GM12878 (cell line): ENCODE measurements around the gene GPR68. TPM values are rescaled to one million over a fixed set of nuclear protein-coding genes. Genes with fewer than 3 reads are reported as not detected.

ENCODE experiments used
- ATAC-seq: fragments of 200-7000 bp; cut with Tn5 transposase; 3 replicates; pipeline ENCODE4 v1.9.1; 2020; ENCODE audit warnings: mild to moderate bottlenecking, moderate library complexity
- BruUV-seq: library from RNA; stranded (reverse); fragments of 400-500 nt; replicated peaks from 2 replicates; lab custom pipeline; 2021; lab: Mats Ljungman, UMichigan
- CTCF ChIA-PET: fragments of 300-600 bp; sonication (Branson Sonifier 250); formaldehyde crosslinking; extraction: SDS; loops from one replicate; lab custom pipeline; 2021; ENCODE audit warnings: inconsistent platforms; lab: Yijun Ruan, JAX
- POLR2A ChIA-PET: fragments of 350-600 bp; formaldehyde crosslinking; extraction: SDS; loops from one replicate; lab custom pipeline; 2021; ENCODE audit warnings: inconsistent platforms; lab: Charles Lee
- RAD21 ChIA-PET: fragments of 300-600 bp; sonication (Branson Sonifier 250); formaldehyde crosslinking; loops from one replicate; lab custom pipeline; 2023; ENCODE audit warnings: antibody characterized with exemption; ENCODE audit not compliant: unreplicated experiment; lab: Charles Lee
- SMC1A ChIA-PET: fragments of 300-600 bp; sonication (Branson Sonifier 250); formaldehyde crosslinking; loops from one replicate; lab custom pipeline; 2023; ENCODE audit not compliant: unreplicated experiment, uncharacterized antibody; lab: Charles Lee
- DNase-seq: peaks from one replicate; pipeline ENCODE4 v3.0.0-alpha.2; 2011; ENCODE audit warnings: low read depth, low spot score
- FAIRE-seq: peaks from 3 replicates; lab custom pipeline; 2011; peaks lifted over from hg19 to GRCh38; lab: Jason Lieb, UNC
- H2AFZ ChIP-seq: 2 replicates; pipeline ENCODE4 v1.6.0; 2011; ENCODE audit warnings: low read depth, low read length, control low read depth; ENCODE audit not compliant: control insufficient read depth
- H3K27ac ChIP-seq: 2 replicates; pipeline ENCODE4 v1.5.1; 2011; ENCODE audit warnings: control low read depth; ENCODE audit not compliant: control insufficient read depth, insufficient read depth
- H3K27me3 ChIP-seq, 2 experiments: replicated peaks in 1 of 2; 2 replicates each; pipeline versions ENCODE4 v1.6.0 to v1.6.1; 2011; ENCODE audit warnings: low read length in 1 of 2; ENCODE audit not compliant: control insufficient read depth in 2 of 2, insufficient read depth in 2 of 2
- H3K36me3 ChIP-seq, 2 experiments: 2 replicates each; pipeline ENCODE4 v1.5.1; 2011; ENCODE audit warnings: low read length in 1 of 2; ENCODE audit not compliant: control insufficient read depth in 2 of 2, insufficient read depth in 2 of 2
- H3K4me1 ChIP-seq: 2 replicates; pipeline ENCODE4 v1.6.1; 2011; ENCODE audit warnings: mild to moderate bottlenecking, low read length, moderate library complexity, mixed read lengths; ENCODE audit not compliant: control insufficient read depth, insufficient read depth
- H3K4me2 ChIP-seq: 2 replicates; pipeline ENCODE4 v1.6.0; 2011; ENCODE audit warnings: control low read depth; ENCODE audit not compliant: control insufficient read depth, insufficient read depth
- H3K4me3 ChIP-seq: fragments of 200-600 bp; sonication (generic); 2 replicates; pipeline ENCODE4 v1.5.1; 2016
- H3K79me2 ChIP-seq: 2 replicates; pipeline ENCODE4 v1.6.0; 2011; ENCODE audit warnings: low read length; ENCODE audit not compliant: control insufficient read depth, insufficient read depth
- H3K9ac ChIP-seq: 2 replicates; pipeline ENCODE4 v1.8.0; 2011; ENCODE audit warnings: low read length, control low read depth, mixed read lengths; ENCODE audit not compliant: control insufficient read depth, insufficient read depth
- H3K9me3 ChIP-seq: replicated peaks from 3 replicates; pipeline ENCODE4 v1.5.1; 2011; ENCODE audit warnings: mild to moderate bottlenecking, low read length; ENCODE audit not compliant: control insufficient read depth, insufficient read depth
- H4K20me1 ChIP-seq: 2 replicates; pipeline ENCODE4 v1.6.0; 2011; ENCODE audit not compliant: control insufficient read depth, insufficient read depth
- GATAD2B ChIP-seq: fragments of 450-650 bp; conservative IDR thresholded peaks from 2 replicates; pipeline ENCODE4 v1.6.1; 2017; ENCODE audit warnings: low read depth, mild to moderate bottlenecking, moderate library complexity
- HDAC2 ChIP-seq: fragments of 200-600 bp; sonication (generic); IDR thresholded peaks from 2 replicates; pipeline ENCODE4 v1.6.1; 2017
- HDAC6 ChIP-seq: fragments of 200-600 bp; sonication (generic); IDR thresholded peaks from one replicate; pipeline ENCODE4 v1.8.0; 2017; ENCODE audit warnings: antibody characterized with exemption; ENCODE audit not compliant: unreplicated experiment
- MEF2A ChIP-seq: IDR thresholded peaks from 2 replicates; pipeline ENCODE4 v1.6.1; 2011; ENCODE audit warnings: low read depth, mild to moderate bottlenecking, low read length, moderate library complexity; ENCODE audit not compliant: insufficient read depth
- PAX5 ChIP-seq: IDR thresholded peaks from 2 replicates; pipeline ENCODE4 v1.6.1; 2011; ENCODE audit warnings: low read depth, low read length, borderline replicate concordance
- RUNX3 ChIP-seq: IDR thresholded peaks from 2 replicates; pipeline ENCODE4 v1.6.1; 2012; ENCODE audit warnings: low read length, inconsistent platforms
- SP1 ChIP-seq: IDR thresholded peaks from one replicate; pipeline ENCODE4 v1.6.1; 2011; ENCODE audit warnings: low read depth, low read length
- SREBF1 ChIP-seq: IDR thresholded peaks from 2 replicates; pipeline ENCODE4 v1.6.1; 2012; ENCODE audit warnings: mild to moderate bottlenecking, low read length
- SRF ChIP-seq, 2 experiments: IDR thresholded peaks; 2 replicates each; pipeline ENCODE4 v1.6.1; 2011; ENCODE audit warnings: low read depth in 2 of 2, low read length in 2 of 2, mild to moderate bottlenecking in 1 of 2, moderate library complexity in 1 of 2
- ZNF24 ChIP-seq: fragments of 450-650 bp; IDR thresholded peaks from 2 replicates; pipeline ENCODE4 v1.6.1; 2017; ENCODE audit warnings: antibody characterized with exemption, mild to moderate bottlenecking
- WGBS: methylation state at CpG from one replicate; pipeline ENCODE4 v1.1.6; 2016; ENCODE audit warnings: low lambda C conversion rate; ENCODE audit not compliant: insufficient replicate concordance, insufficient coverage; ENCODE audit errors: missing lambda C conversion rate; 5-methylcytosine and 5-hydroxymethylcytosine counted together
- in situ Hi-C: fragments of 300-500 bp; cut with MboI; formaldehyde crosslinking; loops from 9 replicates; pipeline ENCODE4 v1.14.3; 2018; ENCODE audit warnings: mixed read lengths
- intact Hi-C: fragments of 100-400 bp; cut with micrococcal nuclease; formaldehyde crosslinking; loops from one replicate; pipeline ENCODE4 v1.14.2; 2022; ENCODE audit not compliant: unreplicated experiment
- polyA plus RNA-seq, 11 experiments: library from polyadenylated mRNA; depleted of rRNA in 4 of 11; unstranded in 6 of 11; stranded (reverse) in 5 of 11; fragments of >200 nt; fragmentation: Nextera tagmentation in 4 of 11; fragmentation: Illumina TruSeq in 1 of 11; extraction: Ambion mirVana in 4 of 11; extraction: Trizol in 1 of 11; gene quantifications; 1 replicate in 1 of 11; 2 replicates in 10 of 11; pipeline versions ENCODE4 v1.2.1 to v1.2.3, GENCODE V29; 2011 to 2016; ENCODE audit warnings: inconsistent platforms in 2 of 11, missing spikeins in 2 of 11, low read depth in 1 of 11
- total RNA-seq, 4 experiments: library from RNA; depleted of rRNA in 3 of 4; stranded (reverse); fragments of >200 nt in 3 of 4; fragmentation: Illumina TruSeq in 1 of 4; extraction: Trizol in 1 of 4; gene quantifications; 2 replicates each; pipeline versions ENCODE4 v1.2.1 to v1.2.3, GENCODE V29; 2013 to 2021
- TF ChIP-seq, protein P1 (sequence below): fragments of 450-650 bp; IDR thresholded peaks from 2 replicates; pipeline ENCODE4 v1.6.1; 2017; ENCODE audit warnings: mild to moderate bottlenecking, moderate library complexity
- TF ChIP-seq, protein P2 (sequence below): fragments of 450-650 bp; IDR thresholded peaks from 2 replicates; pipeline ENCODE4 v1.6.1; 2018; ENCODE audit warnings: mild to moderate bottlenecking, low read depth, moderate library complexity; ENCODE audit not compliant: partially characterized antibody
- TF ChIP-seq, protein P3 (sequence below): fragments of 450-650 bp; formaldehyde crosslinking; IDR thresholded peaks from 2 replicates; pipeline ENCODE4 v1.4.0; 2020; ENCODE audit warnings: mild to moderate bottlenecking, moderate library complexity

The GPR68 gene
- total and polyA plus RNA-seq, 10 of the 15 experiments (the other 5 are each of a cell fraction or from before 2014, with no cell fraction given): 0.06 to 3.4 (median 1.8) TPM

GRCh38 chr14:91229743-91230200, 14.7 kb downstream of the GPR68 start:
- RAD21 ChIA-PET: interaction anchor here (1.1 to 5.5 kb wide), 7 partner anchors 9 to 188 kb away, joined by 3 to 90 read pairs (median 16); partner anchors contain the start of genes CCDC88C and GPR68
- peak; percentile 100 for TF ChIP-seq RUNX3
- no peak for TF ChIP-seq HDAC6
- TF ChIP-seq, protein P1, sequence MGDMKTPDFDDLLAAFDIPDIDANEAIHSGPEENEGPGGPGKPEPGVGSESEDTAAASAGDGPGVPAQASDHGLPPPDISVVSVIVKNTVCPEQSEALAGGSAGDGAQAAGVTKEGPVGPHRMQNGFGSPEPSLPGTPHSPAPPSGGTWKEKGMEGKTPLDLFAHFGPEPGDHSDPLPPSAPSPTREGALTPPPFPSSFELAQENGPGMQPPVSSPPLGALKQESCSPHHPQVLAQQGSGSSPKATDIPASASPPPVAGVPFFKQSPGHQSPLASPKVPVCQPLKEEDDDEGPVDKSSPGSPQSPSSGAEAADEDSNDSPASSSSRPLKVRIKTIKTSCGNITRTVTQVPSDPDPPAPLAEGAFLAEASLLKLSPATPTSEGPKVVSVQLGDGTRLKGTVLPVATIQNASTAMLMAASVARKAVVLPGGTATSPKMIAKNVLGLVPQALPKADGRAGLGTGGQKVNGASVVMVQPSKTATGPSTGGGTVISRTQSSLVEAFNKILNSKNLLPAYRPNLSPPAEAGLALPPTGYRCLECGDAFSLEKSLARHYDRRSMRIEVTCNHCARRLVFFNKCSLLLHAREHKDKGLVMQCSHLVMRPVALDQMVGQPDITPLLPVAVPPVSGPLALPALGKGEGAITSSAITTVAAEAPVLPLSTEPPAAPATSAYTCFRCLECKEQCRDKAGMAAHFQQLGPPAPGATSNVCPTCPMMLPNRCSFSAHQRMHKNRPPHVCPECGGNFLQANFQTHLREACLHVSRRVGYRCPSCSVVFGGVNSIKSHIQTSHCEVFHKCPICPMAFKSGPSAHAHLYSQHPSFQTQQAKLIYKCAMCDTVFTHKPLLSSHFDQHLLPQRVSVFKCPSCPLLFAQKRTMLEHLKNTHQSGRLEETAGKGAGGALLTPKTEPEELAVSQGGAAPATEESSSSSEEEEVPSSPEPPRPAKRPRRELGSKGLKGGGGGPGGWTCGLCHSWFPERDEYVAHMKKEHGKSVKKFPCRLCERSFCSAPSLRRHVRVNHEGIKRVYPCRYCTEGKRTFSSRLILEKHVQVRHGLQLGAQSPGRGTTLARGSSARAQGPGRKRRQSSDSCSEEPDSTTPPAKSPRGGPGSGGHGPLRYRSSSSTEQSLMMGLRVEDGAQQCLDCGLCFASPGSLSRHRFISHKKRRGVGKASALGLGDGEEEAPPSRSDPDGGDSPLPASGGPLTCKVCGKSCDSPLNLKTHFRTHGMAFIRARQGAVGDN: peak; percentile 96
- TF ChIP-seq HDAC2: no peak
- no peak for TF ChIP-seq SRF (IDR thresholded peaks at IDR 0.05; ENCODE audit: low read depth in 2 of 2, low read length in 2 of 2)
- peak; percentile 71 for TF ChIP-seq SP1
- TF ChIP-seq, protein P2, sequence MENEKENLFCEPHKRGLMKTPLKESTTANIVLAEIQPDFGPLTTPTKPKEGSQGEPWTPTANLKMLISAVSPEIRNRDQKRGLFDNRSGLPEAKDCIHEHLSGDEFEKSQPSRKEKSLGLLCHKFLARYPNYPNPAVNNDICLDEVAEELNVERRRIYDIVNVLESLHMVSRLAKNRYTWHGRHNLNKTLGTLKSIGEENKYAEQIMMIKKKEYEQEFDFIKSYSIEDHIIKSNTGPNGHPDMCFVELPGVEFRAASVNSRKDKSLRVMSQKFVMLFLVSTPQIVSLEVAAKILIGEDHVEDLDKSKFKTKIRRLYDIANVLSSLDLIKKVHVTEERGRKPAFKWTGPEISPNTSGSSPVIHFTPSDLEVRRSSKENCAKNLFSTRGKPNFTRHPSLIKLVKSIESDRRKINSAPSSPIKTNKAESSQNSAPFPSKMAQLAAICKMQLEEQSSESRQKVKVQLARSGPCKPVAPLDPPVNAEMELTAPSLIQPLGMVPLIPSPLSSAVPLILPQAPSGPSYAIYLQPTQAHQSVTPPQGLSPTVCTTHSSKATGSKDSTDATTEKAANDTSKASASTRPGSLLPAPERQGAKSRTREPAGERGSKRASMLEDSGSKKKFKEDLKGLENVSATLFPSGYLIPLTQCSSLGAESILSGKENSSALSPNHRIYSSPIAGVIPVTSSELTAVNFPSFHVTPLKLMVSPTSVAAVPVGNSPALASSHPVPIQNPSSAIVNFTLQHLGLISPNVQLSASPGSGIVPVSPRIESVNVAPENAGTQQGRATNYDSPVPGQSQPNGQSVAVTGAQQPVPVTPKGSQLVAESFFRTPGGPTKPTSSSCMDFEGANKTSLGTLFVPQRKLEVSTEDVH: peak; percentile 46
- peak; percentile 35; the same call in 1 of the 2 replicates for TF ChIP-seq ZNF24
- TF ChIP-seq, protein P3, sequence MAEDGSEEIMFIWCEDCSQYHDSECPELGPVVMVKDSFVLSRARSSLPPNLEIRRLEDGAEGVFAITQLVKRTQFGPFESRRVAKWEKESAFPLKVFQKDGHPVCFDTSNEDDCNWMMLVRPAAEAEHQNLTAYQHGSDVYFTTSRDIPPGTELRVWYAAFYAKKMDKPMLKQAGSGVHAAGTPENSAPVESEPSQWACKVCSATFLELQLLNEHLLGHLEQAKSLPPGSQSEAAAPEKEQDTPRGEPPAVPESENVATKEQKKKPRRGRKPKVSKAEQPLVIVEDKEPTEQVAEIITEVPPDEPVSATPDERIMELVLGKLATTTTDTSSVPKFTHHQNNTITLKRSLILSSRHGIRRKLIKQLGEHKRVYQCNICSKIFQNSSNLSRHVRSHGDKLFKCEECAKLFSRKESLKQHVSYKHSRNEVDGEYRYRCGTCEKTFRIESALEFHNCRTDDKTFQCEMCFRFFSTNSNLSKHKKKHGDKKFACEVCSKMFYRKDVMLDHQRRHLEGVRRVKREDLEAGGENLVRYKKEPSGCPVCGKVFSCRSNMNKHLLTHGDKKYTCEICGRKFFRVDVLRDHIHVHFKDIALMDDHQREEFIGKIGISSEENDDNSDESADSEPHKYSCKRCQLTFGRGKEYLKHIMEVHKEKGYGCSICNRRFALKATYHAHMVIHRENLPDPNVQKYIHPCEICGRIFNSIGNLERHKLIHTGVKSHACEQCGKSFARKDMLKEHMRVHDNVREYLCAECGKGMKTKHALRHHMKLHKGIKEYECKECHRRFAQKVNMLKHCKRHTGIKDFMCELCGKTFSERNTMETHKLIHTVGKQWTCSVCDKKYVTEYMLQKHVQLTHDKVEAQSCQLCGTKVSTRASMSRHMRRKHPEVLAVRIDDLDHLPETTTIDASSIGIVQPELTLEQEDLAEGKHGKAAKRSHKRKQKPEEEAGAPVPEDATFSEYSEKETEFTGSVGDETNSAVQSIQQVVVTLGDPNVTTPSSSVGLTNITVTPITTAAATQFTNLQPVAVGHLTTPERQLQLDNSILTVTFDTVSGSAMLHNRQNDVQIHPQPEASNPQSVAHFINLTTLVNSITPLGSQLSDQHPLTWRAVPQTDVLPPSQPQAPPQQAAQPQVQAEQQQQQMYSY: no peak
- TF ChIP-seq PAX5: peak; percentile 89
- peak; percentile 76 for TF ChIP-seq MEF2A
- TF ChIP-seq GATAD2B: peak; percentile 82
- no peak for TF ChIP-seq SREBF1

More at GRCh38 chr14:91229743-91230200, 14.7 kb downstream of the GPR68 start:
- H3K79me2 ChIP-seq: no peaks in the 10 kb centered on the region; the same call in 1 of the 2 replicates
- H3K27ac ChIP-seq: peak overlapping the region; percentile 92
- H3K36me3 ChIP-seq: peaks cover 4 to 8% of the 10 kb centered on the region in 2 experiments; a peak in 3 of 4 replicates
- peak overlapping the region; percentile 73 for H3K4me2 ChIP-seq
- H2AFZ ChIP-seq: no peak overlapping the region
- H3K9ac ChIP-seq: peak overlapping the region; percentile 54; the same call in 1 of the 2 replicates
- ATAC-seq (peak; percentile 78), FAIRE-seq (peak; percentile 86), DNase-seq (peak; percentile 96)
- H3K27me3 ChIP-seq: no peaks in the 10 kb centered on the region
- peaks cover 10% of the 10 kb centered on the region for H3K9me3 ChIP-seq
- intact Hi-C loops (loop anchor here (1.0 to 2.0 kb wide), 2 partner anchors 21 to 57 kb away; no protein-coding TSS in a partner anchor), in situ Hi-C loops (no loop called here)
- peak overlapping the region; percentile 29; the same call in 1 of the 2 replicates for H3K4me3 ChIP-seq
- WGBS: under 1% methylated on average over 6 of the region's 6 CpGs
- POLR2A ChIA-PET: interaction anchor here (1.1 to 4.6 kb wide), 5 partner anchors 9 to 35 kb away, joined by 3 to 108 read pairs (median 12); partner anchors contain the start of gene GPR68
- H3K4me1 ChIP-seq: peaks cover 53% of the 10 kb centered on the region
- SMC1A ChIA-PET: interaction anchor here (0.9 to 5.7 kb wide), 6 partner anchors 12 to 59 kb away, joined by 3 to 142 read pairs (median 6); partner anchors contain the start of gene GPR68
- H4K20me1 ChIP-seq: no peaks in the 10 kb centered on the region
- BruUV-seq: no TSS peak
- CTCF ChIA-PET: interaction anchor here (0.6 to 4.7 kb wide), 4 partner anchors 11 to 120 kb away, joined by 3 to 59 read pairs (median 4); partner anchors contain the start of gene GPR68
